ENCODE data around the gene RASAL2.
"Not testable (repeated sequence)": the region's sequence is repeated elsewhere in the genome, so short reads cannot be mapped to it uniquely, and the experiment has no call there.

RASAL2 gene

DNA sequence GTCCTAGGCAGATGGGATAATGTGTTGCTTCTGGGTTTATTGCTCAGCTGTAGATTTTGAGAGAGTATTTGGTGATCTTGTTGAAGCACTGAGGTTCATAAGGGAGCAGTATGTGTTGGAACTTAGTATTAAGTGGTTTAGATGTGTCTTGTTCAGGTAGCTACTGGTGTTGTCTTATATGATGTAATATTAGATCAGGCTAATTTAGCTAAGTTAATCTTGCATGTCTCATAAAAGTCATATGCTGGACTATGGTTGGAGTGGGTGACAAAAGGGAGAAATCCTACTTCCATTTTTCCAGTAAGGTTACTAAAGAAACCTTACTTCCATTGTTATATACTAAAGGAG lies 206.4 kb downstream of the RASAL2 start:
- H3K36me3 ChIP-seq (ENCODE audit: insufficient read depth, low read length), result peaks cover 6% of the 10 kb centered on the region; the same call in 1 of the 2 replicates
- no peak overlapping the region; the same call in 1 of the 2 replicates for H3K9ac ChIP-seq (ENCODE audit: low read depth, low read length)
- H3K4me1 ChIP-seq (ENCODE audit: insufficient read depth, low read length), result peaks cover 9% of the 10 kb centered on the region; the same call in 1 of the 2 replicates
- no peaks in the 10 kb centered on the region for H3K9me3 ChIP-seq (ENCODE audit: control insufficient read depth, insufficient read depth, low read length)

GRCh38 chr1:178301141-178301540 lies 207.2 kb downstream of the RASAL2 start:
- Histone ChIP-seq H3K4me1 (ENCODE audit: insufficient read depth, low read length) (peaks cover 9% of the 10 kb centered on the region; the same call in 1 of the 2 replicates), H3K9ac (ENCODE audit: low read depth, low read length) (no peak overlapping the region), H3K9me3 (ENCODE audit: control insufficient read depth, insufficient read depth, low read length) (no peaks in the 10 kb centered on the region), H3K36me3 (ENCODE audit: insufficient read depth, low read length) (peaks cover 6% of the 10 kb centered on the region; the same call in 1 of the 2 replicates)

DNA sequence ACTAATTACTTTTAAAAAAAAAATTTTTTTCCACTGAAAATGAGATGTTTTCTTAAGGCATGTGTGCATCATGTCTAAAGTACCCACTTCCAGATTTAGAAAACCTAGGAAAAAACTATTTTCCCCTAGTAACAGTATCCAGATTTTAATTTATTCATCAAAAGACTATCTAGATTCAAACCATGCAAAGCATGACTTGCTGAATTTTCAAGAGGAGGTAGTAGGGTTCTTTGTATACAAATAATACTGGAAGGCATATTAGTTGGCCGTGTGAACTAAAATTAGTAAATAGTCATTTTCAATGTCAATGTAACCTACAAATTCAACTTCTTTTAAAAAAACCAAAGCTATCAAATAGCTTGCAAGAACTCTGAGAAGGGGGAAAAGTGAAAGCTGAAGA lies 213.4 kb downstream of the RASAL2 start:
- Histone ChIP-seq H3K36me3 (ENCODE audit: insufficient read depth, low read length) (no peaks in the 10 kb centered on the region), H3K4me1 (ENCODE audit: insufficient read depth, low read length) (peaks cover 6% of the 10 kb centered on the region; the same call in 1 of the 2 replicates), H3K9me3 (ENCODE audit: control insufficient read depth, insufficient read depth, low read length) (no peaks in the 10 kb centered on the region), H3K9ac (ENCODE audit: low read depth, low read length) (no peak overlapping the region)

DNA sequence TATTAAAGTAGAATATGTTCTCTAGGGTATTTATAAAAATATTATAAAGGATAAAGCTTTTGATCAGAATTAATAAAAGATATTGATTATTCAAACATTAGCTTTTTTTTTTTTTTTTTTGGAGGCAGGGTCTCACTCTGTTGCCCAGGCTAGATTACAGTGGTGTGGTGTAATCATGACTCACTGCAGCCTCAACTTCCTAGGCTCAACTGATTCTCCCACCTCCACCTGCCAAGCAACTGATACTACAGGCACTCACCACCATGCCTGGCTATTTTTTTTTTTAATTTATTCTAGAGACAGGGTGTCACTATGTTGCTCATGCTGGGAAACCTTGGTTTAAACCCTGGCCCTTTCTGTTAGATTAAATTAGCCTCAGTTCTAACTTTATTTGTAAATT lies 214.5 kb downstream of the RASAL2 start:
- Histone ChIP-seq H3K36me3 (ENCODE audit: insufficient read depth, low read length) (no peaks in the 10 kb centered on the region), H3K4me1 (ENCODE audit: insufficient read depth, low read length) (peaks cover 6% of the 10 kb centered on the region; the same call in 1 of the 2 replicates), H3K9me3 (ENCODE audit: control insufficient read depth, insufficient read depth, low read length) (no peaks in the 10 kb centered on the region), H3K9ac (ENCODE audit: low read depth, low read length) (no peak overlapping the region)

GRCh38 chr1:178310685-178311105 lies 216.8 kb downstream of the RASAL2 start:
- Histone ChIP-seq H3K4me1 (ENCODE audit: insufficient read depth, low read length) (peaks cover 3% of the 10 kb centered on the region; the same call in 1 of the 2 replicates), H3K9ac (ENCODE audit: low read depth, low read length) (no peak overlapping the region), H3K9me3 (ENCODE audit: control insufficient read depth, insufficient read depth, low read length) (no peaks in the 10 kb centered on the region), H3K36me3 (ENCODE audit: insufficient read depth, low read length) (no peaks in the 10 kb centered on the region)

DNA sequence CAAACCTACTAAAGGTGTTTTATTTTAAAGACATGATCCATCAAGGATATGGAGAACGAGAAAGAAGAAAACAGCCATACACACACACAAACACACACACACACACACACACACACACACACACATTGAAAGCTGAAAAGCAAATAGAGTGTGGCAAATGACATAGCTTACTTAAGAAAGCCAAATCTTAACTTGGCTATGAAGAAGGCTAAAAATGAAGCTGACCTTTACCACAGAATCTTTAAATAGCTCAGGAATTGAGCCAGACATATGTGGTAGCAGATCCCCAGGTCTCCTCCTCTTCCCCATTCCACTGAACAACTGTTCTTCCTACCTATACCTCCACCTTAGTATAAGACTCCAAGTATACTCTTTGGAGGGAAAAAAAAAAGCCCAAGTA lies 217.3 kb downstream of the RASAL2 start:
- no peak overlapping the region for H3K9ac ChIP-seq (ENCODE audit: low read depth, low read length)
- no peaks in the 10 kb centered on the region for H3K36me3 ChIP-seq (ENCODE audit: insufficient read depth, low read length)
- H3K4me1 ChIP-seq (ENCODE audit: insufficient read depth, low read length), result peaks cover 3% of the 10 kb centered on the region; the same call in 1 of the 2 replicates
- H3K9me3 ChIP-seq (ENCODE audit: control insufficient read depth, insufficient read depth, low read length), result no peaks in the 10 kb centered on the region

- H3K36me3 ChIP-seq (ENCODE audit: insufficient read depth, low read length); H3K9me3 ChIP-seq (ENCODE audit: control insufficient read depth, insufficient read depth, low read length); H3K4me1 ChIP-seq (ENCODE audit: insufficient read depth, low read length): not testable (repeated sequence)
- peak overlapping the region; percentile 53 for H3K9ac ChIP-seq (ENCODE audit: low read depth, low read length)
Measured at GRCh38 chr1:178320280-178320982, 226.5 kb downstream of the RASAL2 start.

GRCh38 chr1:178323067-178323466 lies 229.2 kb downstream of the RASAL2 start:
- no peak overlapping the region for H3K9ac ChIP-seq (ENCODE audit: low read depth, low read length)
- no peaks in the 10 kb centered on the region for H3K36me3 ChIP-seq (ENCODE audit: insufficient read depth, low read length)
- no peaks in the 10 kb centered on the region for H3K9me3 ChIP-seq (ENCODE audit: control insufficient read depth, insufficient read depth, low read length)
- H3K4me1 ChIP-seq (ENCODE audit: insufficient read depth, low read length), result no peaks in the 10 kb centered on the region

DNA sequence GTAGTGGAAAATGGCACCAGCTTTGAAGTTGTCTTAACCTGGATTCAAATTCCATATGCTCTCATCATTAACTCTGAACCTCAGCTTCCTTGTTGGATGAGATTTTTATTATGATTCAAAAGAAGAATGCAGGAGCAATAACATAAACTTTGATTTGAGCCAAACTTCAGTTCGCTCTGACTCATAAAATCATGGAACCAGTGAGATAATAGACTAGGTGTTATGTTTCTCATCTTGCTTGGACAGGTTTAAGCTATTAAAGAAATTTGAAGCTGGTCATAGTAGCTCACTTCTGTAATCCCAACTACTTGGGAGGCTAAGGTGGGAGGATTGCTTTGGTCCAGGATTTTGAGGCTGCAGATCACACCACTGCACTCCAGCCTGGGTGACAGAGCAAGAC lies 230.1 kb downstream of the RASAL2 start:
- no peaks in the 10 kb centered on the region for H3K36me3 ChIP-seq (ENCODE audit: insufficient read depth, low read length)
- H3K9me3 ChIP-seq (ENCODE audit: control insufficient read depth, insufficient read depth, low read length), result no peaks in the 10 kb centered on the region
- no peak overlapping the region for H3K9ac ChIP-seq (ENCODE audit: low read depth, low read length)
- no peaks in the 10 kb centered on the region for H3K4me1 ChIP-seq (ENCODE audit: insufficient read depth, low read length)

DNA sequence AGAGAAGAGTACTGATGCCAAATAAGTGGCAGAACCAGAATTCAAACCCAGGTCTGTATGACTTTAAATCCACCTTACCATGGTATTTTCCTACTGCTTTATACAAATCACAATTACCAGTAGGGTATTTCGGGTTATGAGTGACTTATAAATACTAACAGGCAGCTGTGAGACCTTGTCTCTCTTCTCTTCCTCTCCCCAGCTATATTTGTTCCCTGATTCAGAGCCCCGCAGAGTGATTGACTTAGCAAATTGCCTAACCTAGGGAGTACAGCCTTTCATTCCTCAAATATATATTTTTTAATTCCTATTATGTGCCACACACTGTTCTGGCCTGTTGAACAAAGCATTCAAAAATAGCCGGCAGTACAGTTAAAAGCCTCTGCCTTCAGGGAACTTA lies 234.8 kb downstream of the RASAL2 start:
- no peaks in the 10 kb centered on the region for H3K4me1 ChIP-seq (ENCODE audit: insufficient read depth, low read length)
- H3K9me3 ChIP-seq (ENCODE audit: control insufficient read depth, insufficient read depth, low read length), result no peaks in the 10 kb centered on the region
- no peak overlapping the region; the same call in 1 of the 2 replicates for H3K9ac ChIP-seq (ENCODE audit: low read depth, low read length)
- H3K36me3 ChIP-seq (ENCODE audit: insufficient read depth, low read length), result no peaks in the 10 kb centered on the region

- H3K9me3 ChIP-seq (ENCODE audit: control insufficient read depth, insufficient read depth, low read length), result no peaks in the 10 kb centered on the region
- H3K9ac ChIP-seq (ENCODE audit: low read depth, low read length), result no peak overlapping the region
- H3K36me3 ChIP-seq (ENCODE audit: insufficient read depth, low read length), result no peaks in the 10 kb centered on the region
- H3K4me1 ChIP-seq (ENCODE audit: insufficient read depth, low read length), result no peaks in the 10 kb centered on the region
Measured at GRCh38 chr1:178330153-178330552, 236.2 kb downstream of the RASAL2 start.

DNA sequence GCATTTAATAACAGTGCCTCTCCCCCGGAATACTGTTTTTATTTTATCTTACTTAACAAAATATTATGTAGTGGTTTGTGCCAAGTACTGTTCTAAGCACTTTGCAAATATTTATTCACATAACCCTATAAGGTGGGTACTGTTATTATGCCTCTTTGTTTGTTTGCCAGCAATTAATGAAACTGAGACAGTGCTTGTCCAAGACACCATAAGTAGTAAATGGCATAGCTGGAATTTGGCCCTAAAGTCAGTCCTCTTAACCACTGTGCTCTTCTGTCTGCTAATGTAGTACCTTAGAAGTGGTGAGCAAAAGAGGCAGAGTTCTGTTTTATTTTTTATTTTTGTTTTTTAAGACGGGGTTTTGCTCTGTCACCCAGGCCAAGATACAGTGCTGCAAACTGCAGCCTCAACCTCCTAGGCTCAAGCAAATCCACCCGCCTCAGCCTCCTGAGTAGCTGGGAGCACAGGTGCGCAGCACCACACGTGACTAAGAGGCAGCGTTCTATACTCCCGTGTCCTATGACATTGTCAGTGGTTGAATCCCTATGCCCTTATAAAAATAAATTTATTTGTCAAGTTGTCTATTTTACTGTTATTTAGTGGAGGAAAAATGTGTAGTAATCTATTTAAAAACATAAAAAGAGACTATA lies 237.1 kb downstream of the RASAL2 start:
- H3K36me3 ChIP-seq (ENCODE audit: insufficient read depth, low read length), result no peaks in the 10 kb centered on the region

GRCh38 chr1:178335426-178335825 lies 241.5 kb downstream of the RASAL2 start:
- Histone ChIP-seq H3K4me1 (ENCODE audit: insufficient read depth, low read length) (no peaks in the 10 kb centered on the region), H3K9ac (ENCODE audit: low read depth, low read length) (no peak overlapping the region), H3K9me3 (ENCODE audit: control insufficient read depth, insufficient read depth, low read length) (no peaks in the 10 kb centered on the region), H3K36me3 (ENCODE audit: insufficient read depth, low read length) (no peaks in the 10 kb centered on the region)

More for the DNA sequence above, 237.1 kb downstream of the RASAL2 start:
- no peak overlapping the region for H3K9ac ChIP-seq (ENCODE audit: low read depth, low read length)
- no peaks in the 10 kb centered on the region for H3K9me3 ChIP-seq (ENCODE audit: control insufficient read depth, insufficient read depth, low read length)
- H3K4me1 ChIP-seq (ENCODE audit: insufficient read depth, low read length), result no peaks in the 10 kb centered on the region

GRCh38 chr1:178337091-178337706 lies 243.3 kb downstream of the RASAL2 start:
- no peak overlapping the region for H3K9ac ChIP-seq (ENCODE audit: low read depth, low read length)
- peaks cover 8% of the 10 kb centered on the region; the same call in 1 of the 2 replicates for H3K4me1 ChIP-seq (ENCODE audit: insufficient read depth, low read length)
- no peaks in the 10 kb centered on the region for H3K9me3 ChIP-seq (ENCODE audit: control insufficient read depth, insufficient read depth, low read length)
- no peaks in the 10 kb centered on the region for H3K36me3 ChIP-seq (ENCODE audit: insufficient read depth, low read length)

DNA sequence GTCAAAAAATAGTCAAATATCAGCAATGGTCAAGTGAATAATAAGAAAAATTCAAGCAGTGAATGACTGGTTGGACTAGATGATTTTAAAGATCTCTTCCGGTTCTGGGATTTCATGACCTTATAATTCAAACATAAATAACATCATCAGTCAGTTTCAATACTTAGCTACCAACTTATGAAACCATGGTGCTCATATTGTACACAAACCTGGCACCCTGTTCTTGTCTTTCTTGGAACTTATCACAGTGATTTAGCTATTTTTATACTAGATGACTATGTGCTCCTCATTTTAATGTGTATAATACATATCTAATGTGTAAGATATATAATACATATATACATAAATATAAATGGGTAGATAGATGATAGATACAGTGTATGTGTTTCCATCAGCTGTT lies 245.9 kb downstream of the RASAL2 start:
- Histone ChIP-seq H3K9ac (ENCODE audit: low read depth, low read length) (no peak overlapping the region), H3K4me1 (ENCODE audit: insufficient read depth, low read length) (peaks cover 28% of the 10 kb centered on the region), H3K9me3 (ENCODE audit: control insufficient read depth, insufficient read depth, low read length) (no peaks in the 10 kb centered on the region)

More for the DNA sequence above, 245.9 kb downstream of the RASAL2 start:
- H3K36me3 ChIP-seq (ENCODE audit: insufficient read depth, low read length), result no peaks in the 10 kb centered on the region

All from ES-I3 (cell line).